ENCODE data around the gene DLG2.

GRCh38 chr11:85385111-85385510, 242.0 kb downstream of the DLG2 start:
- no peak for TF ChIP-seq REST (IDR thresholded peaks at IDR 0.05; ENCODE audit: insufficient read depth in 1 of 2, low read depth in 2 of 2, low read length in 2 of 2)
- TF ChIP-seq POLR2AphosphoS5 (IDR thresholded peaks at IDR 0.05; ENCODE audit: low read depth, low read length): no peak
- no peak for TF ChIP-seq TAF1 (IDR thresholded peaks at IDR 0.05; ENCODE audit: borderline replicate concordance, insufficient read depth, low read length)
